HepG2 (cell line): ENCODE data around the gene PLEKHH3. TPM values are rescaled to one million over a fixed set of nuclear protein-coding genes. Genes with fewer than 3 reads are reported as not detected.
A peak's percentile ranks its signal among the peaks of the same experiment; 100 is the strongest.

ENCODE experiments used
- HMGXB3 ChIP-seq: sonication (generic); formaldehyde crosslinking; IDR thresholded peaks from 2 replicates; pipeline ENCODE4 v1.4.0; 2020; ENCODE audit warnings: missing genetic modification reagents, borderline replicate concordance
- IKZF4 ChIP-seq: sonication (generic); formaldehyde crosslinking; IDR thresholded peaks from 2 replicates; pipeline ENCODE4 v1.5.1; 2020; ENCODE audit warnings: borderline replicate concordance, mild to moderate bottlenecking, low read depth, missing genetic modification reagents; ENCODE audit errors: not compliant biosample characterization
- MLXIP ChIP-seq: sonication (generic); formaldehyde crosslinking; IDR thresholded peaks from 2 replicates; pipeline ENCODE4 v1.9.0; 2021; ENCODE audit warnings: missing genetic modification reagents, borderline replicate concordance
- PRDM10 ChIP-seq: sonication (generic); formaldehyde crosslinking; IDR thresholded peaks from 2 replicates; pipeline ENCODE4 v1.4.0; 2020; ENCODE audit warnings: low read depth, missing genetic modification reagents
- RAD21 ChIP-seq: fragments of 450-650 bp; formaldehyde crosslinking; IDR thresholded peaks from 2 replicates; pipeline ENCODE4 v1.5.0; 2020; ENCODE audit warnings: mild to moderate bottlenecking
- ZKSCAN5 ChIP-seq: sonication (generic); formaldehyde crosslinking; IDR thresholded peaks from 2 replicates; pipeline ENCODE4 v1.5.1; 2020; ENCODE audit warnings: mild to moderate bottlenecking, missing genetic modification reagents
- ZNF124 ChIP-seq: sonication (generic); formaldehyde crosslinking; IDR thresholded peaks from 2 replicates; pipeline ENCODE4 v1.4.0; 2020; ENCODE audit warnings: missing genetic modification reagents
- ZNF34 ChIP-seq: sonication (generic); formaldehyde crosslinking; IDR thresholded peaks from 2 replicates; pipeline ENCODE4 v1.4.0; 2020; ENCODE audit warnings: mild to moderate bottlenecking, missing genetic modification reagents, borderline replicate concordance
- polyA plus RNA-seq, 8 experiments: library from polyadenylated mRNA; depleted of rRNA in 3 of 8; stranded (reverse) in 7 of 8; unstranded in 1 of 8; fragments of >200 nt; fragmentation: Illumina TruSeq in 4 of 8; extraction: Trizol in 4 of 8; gene quantifications; 2 replicates each; pipeline versions ENCODE4 v1.2.1 to v1.2.3, GENCODE V29; 2011 to 2016; ENCODE audit warnings: low read depth in 4 of 8, missing spikeins in 1 of 8, mixed read lengths in 1 of 8; ENCODE audit not compliant: insufficient read depth in 1 of 8
- total RNA-seq, 5 experiments: library from RNA; depleted of rRNA; stranded (reverse); fragments of >200 nt; fragmentation: Illumina TruSeq; extraction: Trizol; gene quantifications; 2 replicates each; pipeline ENCODE4 v1.2.3, GENCODE V29; 2016; ENCODE audit warnings: low read depth in 1 of 5
- TF ChIP-seq, protein P1 (sequence below): sonication (generic); formaldehyde crosslinking; conservative IDR thresholded peaks from 2 replicates; pipeline ENCODE4 v1.4.0; 2020; ENCODE audit warnings: mild to moderate bottlenecking, missing genetic modification reagents, moderate library complexity
- TF ChIP-seq, protein P2 (sequence below): fragments of 450-650 bp; IDR thresholded peaks from 2 replicates; pipeline ENCODE4 v1.6.1; 2017

Gene PLEKHH3
- total and polyA plus RNA-seq, 2 of the 13 experiments (the other 11 are each of a cell fraction or from before 2014, with no cell fraction given), result 6.0 to 19.9 TPM

DNA sequence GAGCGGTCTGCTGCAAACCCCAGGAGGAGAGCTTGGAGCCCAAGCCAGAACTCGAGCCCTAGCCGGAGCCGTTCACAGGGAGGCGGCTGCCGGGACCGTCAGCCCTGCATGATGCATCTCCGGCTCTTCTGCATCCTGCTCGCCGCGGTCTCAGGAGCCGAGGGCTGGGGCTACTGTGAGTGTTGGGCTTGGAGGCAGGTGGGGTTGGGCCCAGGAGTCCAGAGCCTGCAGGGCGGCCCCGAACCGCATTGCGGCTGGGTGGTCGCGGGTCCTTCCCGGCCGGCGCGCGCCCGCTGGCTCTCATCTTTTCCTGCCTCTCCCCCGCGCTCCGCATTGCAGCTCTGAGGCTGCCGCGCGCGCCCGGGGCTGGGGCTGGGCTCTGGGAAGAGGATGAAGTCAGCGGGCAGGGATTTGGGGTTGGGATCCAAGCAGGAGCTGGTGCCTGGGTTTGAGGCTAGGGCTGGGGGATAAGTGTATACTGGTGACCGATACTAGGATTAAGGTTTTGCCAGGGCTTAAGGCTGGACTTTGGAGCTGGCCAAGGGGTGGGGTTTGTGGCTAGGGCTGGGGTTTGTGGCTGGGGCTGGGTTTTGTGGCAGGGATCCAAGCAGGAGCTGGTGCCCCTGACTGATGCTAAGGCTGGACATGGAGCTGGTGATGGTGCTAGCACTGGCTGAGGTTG lies 6.1 kb upstream of the PLEKHH3 start (continued):
- no peak; the same call in 1 of the 2 replicates for TF ChIP-seq PRDM10 (CRISPR knock-in tag)
- TF ChIP-seq, protein P1, sequence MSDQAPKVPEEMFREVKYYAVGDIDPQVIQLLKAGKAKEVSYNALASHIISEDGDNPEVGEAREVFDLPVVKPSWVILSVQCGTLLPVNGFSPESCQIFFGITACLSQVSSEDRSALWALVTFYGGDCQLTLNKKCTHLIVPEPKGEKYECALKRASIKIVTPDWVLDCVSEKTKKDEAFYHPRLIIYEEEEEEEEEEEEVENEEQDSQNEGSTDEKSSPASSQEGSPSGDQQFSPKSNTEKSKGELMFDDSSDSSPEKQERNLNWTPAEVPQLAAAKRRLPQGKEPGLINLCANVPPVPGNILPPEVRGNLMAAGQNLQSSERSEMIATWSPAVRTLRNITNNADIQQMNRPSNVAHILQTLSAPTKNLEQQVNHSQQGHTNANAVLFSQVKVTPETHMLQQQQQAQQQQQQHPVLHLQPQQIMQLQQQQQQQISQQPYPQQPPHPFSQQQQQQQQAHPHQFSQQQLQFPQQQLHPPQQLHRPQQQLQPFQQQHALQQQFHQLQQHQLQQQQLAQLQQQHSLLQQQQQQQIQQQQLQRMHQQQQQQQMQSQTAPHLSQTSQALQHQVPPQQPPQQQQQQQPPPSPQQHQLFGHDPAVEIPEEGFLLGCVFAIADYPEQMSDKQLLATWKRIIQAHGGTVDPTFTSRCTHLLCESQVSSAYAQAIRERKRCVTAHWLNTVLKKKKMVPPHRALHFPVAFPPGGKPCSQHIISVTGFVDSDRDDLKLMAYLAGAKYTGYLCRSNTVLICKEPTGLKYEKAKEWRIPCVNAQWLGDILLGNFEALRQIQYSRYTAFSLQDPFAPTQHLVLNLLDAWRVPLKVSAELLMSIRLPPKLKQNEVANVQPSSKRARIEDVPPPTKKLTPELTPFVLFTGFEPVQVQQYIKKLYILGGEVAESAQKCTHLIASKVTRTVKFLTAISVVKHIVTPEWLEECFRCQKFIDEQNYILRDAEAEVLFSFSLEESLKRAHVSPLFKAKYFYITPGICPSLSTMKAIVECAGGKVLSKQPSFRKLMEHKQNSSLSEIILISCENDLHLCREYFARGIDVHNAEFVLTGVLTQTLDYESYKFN, result no peak; the same call in 1 of the 2 replicates
- no peak for TF ChIP-seq HMGXB3 (CRISPR knock-in tag)
- no peak for TF ChIP-seq MLXIP (CRISPR knock-in tag)
- TF ChIP-seq RAD21 (CRISPR knock-in tag), result no peak
- 0 out of 2 replicates have a peak, but pooled peaks have one; percentile 48 for TF ChIP-seq ZNF124 (CRISPR knock-in tag)
- no peak for TF ChIP-seq ZNF34 (CRISPR knock-in tag)
- TF ChIP-seq ZKSCAN5 (CRISPR knock-in tag), result no peak
- TF ChIP-seq, protein P2, sequence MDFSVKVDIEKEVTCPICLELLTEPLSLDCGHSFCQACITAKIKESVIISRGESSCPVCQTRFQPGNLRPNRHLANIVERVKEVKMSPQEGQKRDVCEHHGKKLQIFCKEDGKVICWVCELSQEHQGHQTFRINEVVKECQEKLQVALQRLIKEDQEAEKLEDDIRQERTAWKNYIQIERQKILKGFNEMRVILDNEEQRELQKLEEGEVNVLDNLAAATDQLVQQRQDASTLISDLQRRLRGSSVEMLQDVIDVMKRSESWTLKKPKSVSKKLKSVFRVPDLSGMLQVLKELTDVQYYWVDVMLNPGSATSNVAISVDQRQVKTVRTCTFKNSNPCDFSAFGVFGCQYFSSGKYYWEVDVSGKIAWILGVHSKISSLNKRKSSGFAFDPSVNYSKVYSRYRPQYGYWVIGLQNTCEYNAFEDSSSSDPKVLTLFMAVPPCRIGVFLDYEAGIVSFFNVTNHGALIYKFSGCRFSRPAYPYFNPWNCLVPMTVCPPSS, result no peak
- no peak for TF ChIP-seq IKZF4 (CRISPR knock-in tag)
